Upper lobe of left lung (tissue), 4 donors: Measurements from ENCODE around the gene ANXA4.

Source experiments
- CTCF ChIP-seq, 6 experiments: fragments of 450-650 bp in 4 of 6; fragments of 200-600 bp in 2 of 6; sonication (generic) in 2 of 6; IDR thresholded peaks; one replicate each; pipeline ENCODE4 v1.5.1; 2016 to 2019; ENCODE audit warnings: antibody characterized with exemption in 6 of 6
- EP300 ChIP-seq, 4 donors: sonication (generic); formaldehyde crosslinking; IDR thresholded peaks; one replicate each; pipeline ENCODE4 v1.5.1; 2017; ENCODE audit warnings: antibody characterized with exemption in 4 of 4, control low read depth in 2 of 4
- POLR2A ChIP-seq, 4 donors: fragments of 450-650 bp; IDR thresholded peaks; one replicate each; pipeline ENCODE4 v1.5.1; 2016 to 2017; ENCODE audit warnings: antibody characterized with exemption in 4 of 4, mild to moderate bottlenecking in 2 of 4
- POLR2AphosphoS5 ChIP-seq, 2 donors: sonication (generic); formaldehyde crosslinking; IDR thresholded peaks; one replicate each; pipeline ENCODE4 v1.5.1; 2017; ENCODE audit warnings: antibody characterized with exemption in 2 of 2

- TF ChIP-seq EP300 (IDR thresholded peaks at IDR 0.05), result no peak
- TF ChIP-seq CTCF (IDR thresholded peaks at IDR 0.05), result no peak
- no peak for TF ChIP-seq POLR2AphosphoS5 (IDR thresholded peaks at IDR 0.05)
- no peak for TF ChIP-seq POLR2A (IDR thresholded peaks at IDR 0.05)
These were observed 55.3 kb downstream of the ANXA4 start for GRCh38 chr2:69797235-69797634.
